MCF 10A (cell line): ENCODE measurements around the gene EMC7. TPM values are rescaled to one million over a fixed set of nuclear protein-coding genes. Genes with fewer than 3 reads are reported as not detected.
"Not testable (repeated sequence)": the region's sequence is repeated elsewhere in the genome, so short reads cannot be mapped to it uniquely, and the experiment has no call there.

Experiments used
- BruUV-seq: library from RNA; stranded (reverse); fragments of 400-500 nt; replicated peaks from 2 replicates; lab custom pipeline; 2021; lab: Mats Ljungman, UMichigan
- CTCF ChIA-PET: fragments of 300-600 bp; sonication (Branson Sonifier 250); formaldehyde crosslinking; extraction: SDS; loops from one replicate; lab custom pipeline; 2021; ENCODE audit warnings: antibody characterized with exemption, inconsistent platforms; lab: Yijun Ruan, JAX
- POLR2A ChIA-PET: fragments of 300-600, 350-650 bp; sonication (Branson Sonifier 250); formaldehyde crosslinking; extraction: SDS; loops from one replicate; lab custom pipeline; 2020; ENCODE audit warnings: antibody characterized with exemption, inconsistent platforms; lab: Yijun Ruan, JAX
- DNase-seq: peaks from one replicate; pipeline ENCODE4 v3.0.0-alpha.2; 2018; ENCODE audit not compliant: unreplicated experiment
- H3K27ac Mint-ChIP-seq: one replicate; pipeline ENCODE4 v1.8.0; 2022; ENCODE audit warnings: mild to moderate bottlenecking, low read depth, mixed read lengths; ENCODE audit not compliant: unreplicated experiment
- H3K27me3 Mint-ChIP-seq: one replicate; pipeline ENCODE4 v1.8.0; 2022; ENCODE audit warnings: mixed read lengths; ENCODE audit not compliant: insufficient read depth, unreplicated experiment
- H3K36me3 Mint-ChIP-seq: one replicate; pipeline ENCODE4 v1.8.0; 2022; ENCODE audit warnings: mild to moderate bottlenecking, moderate library complexity, mixed read lengths; ENCODE audit not compliant: insufficient read depth, unreplicated experiment
- H3K4me1 Mint-ChIP-seq: one replicate; pipeline ENCODE4 v1.8.0; 2022; ENCODE audit warnings: mixed read lengths; ENCODE audit not compliant: insufficient read depth, unreplicated experiment
- H3K4me3 Mint-ChIP-seq: one replicate; pipeline ENCODE4 v1.8.0; 2022; ENCODE audit warnings: mild to moderate bottlenecking, moderate library complexity, mixed read lengths; ENCODE audit not compliant: unreplicated experiment
- H3K9me3 Mint-ChIP-seq: one replicate; pipeline ENCODE4 v1.8.0; 2022; ENCODE audit warnings: mixed read lengths; ENCODE audit not compliant: unreplicated experiment
- intact Hi-C: fragments of 100-400 bp; cut with micrococcal nuclease; formaldehyde crosslinking; loops from 2 replicates; pipeline ENCODE4 v1.14.1; 2022
- total RNA-seq: library from RNA; stranded (reverse); gene quantifications from 2 replicates; pipeline ENCODE4 v1.2.3, GENCODE V29; 2022
- TF ChIP-seq, protein P1 (sequence below): fragments of 200-600 bp; IDR thresholded peaks from one replicate; pipeline ENCODE4 v1.8.0; 2022; ENCODE audit warnings: antibody characterized with exemption, mild to moderate bottlenecking; ENCODE audit not compliant: unreplicated experiment

Gene EMC7
- total RNA-seq, 1 experiment from 2014 or later, result 98.2 TPM

GRCh38 chr15:34124651-34125050 lies 23.0 kb upstream of the EMC7 start:
- Mint-ChIP-seq H3K27ac (no peak overlapping the region), H3K4me1 (no peaks in the 10 kb centered on the region), H3K27me3 (no peaks in the 10 kb centered on the region), H3K9me3 (no peaks in the 10 kb centered on the region), H3K4me3 (no peak overlapping the region), H3K36me3 (no peaks in the 10 kb centered on the region)
- BruUV-seq, result no TSS peak
- DNase-seq, result no peak
- ChIA-PET POLR2A (interaction anchor here (1.5 kb wide), 1 partner anchor 11 kb away, joined by 3 read pairs; no protein-coding TSS in a partner anchor), CTCF (interaction anchor here (2.1 kb wide), 1 partner anchor 84 kb away, joined by 7 read pairs; no protein-coding TSS in a partner anchor)
- TF ChIP-seq, protein P1, sequence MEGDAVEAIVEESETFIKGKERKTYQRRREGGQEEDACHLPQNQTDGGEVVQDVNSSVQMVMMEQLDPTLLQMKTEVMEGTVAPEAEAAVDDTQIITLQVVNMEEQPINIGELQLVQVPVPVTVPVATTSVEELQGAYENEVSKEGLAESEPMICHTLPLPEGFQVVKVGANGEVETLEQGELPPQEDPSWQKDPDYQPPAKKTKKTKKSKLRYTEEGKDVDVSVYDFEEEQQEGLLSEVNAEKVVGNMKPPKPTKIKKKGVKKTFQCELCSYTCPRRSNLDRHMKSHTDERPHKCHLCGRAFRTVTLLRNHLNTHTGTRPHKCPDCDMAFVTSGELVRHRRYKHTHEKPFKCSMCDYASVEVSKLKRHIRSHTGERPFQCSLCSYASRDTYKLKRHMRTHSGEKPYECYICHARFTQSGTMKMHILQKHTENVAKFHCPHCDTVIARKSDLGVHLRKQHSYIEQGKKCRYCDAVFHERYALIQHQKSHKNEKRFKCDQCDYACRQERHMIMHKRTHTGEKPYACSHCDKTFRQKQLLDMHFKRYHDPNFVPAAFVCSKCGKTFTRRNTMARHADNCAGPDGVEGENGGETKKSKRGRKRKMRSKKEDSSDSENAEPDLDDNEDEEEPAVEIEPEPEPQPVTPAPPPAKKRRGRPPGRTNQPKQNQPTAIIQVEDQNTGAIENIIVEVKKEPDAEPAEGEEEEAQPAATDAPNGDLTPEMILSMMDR, result no peak
- intact Hi-C loops, result no loop called here

GRCh38 chr15:34122771-34123183 lies 21.1 kb upstream of the EMC7 start:
- POLR2A ChIA-PET, result interaction anchor here (0.7 kb wide), 1 partner anchor 16 kb away, joined by 3 read pairs; no protein-coding TSS in a partner anchor
- H3K9me3 Mint-ChIP-seq, result no peaks in the 10 kb centered on the region
- no peaks in the 10 kb centered on the region for H3K36me3 Mint-ChIP-seq
- intact Hi-C loops, result no loop called here
- DNase-seq, result no peak
- TF ChIP-seq, protein P1, result no peak
- BruUV-seq, result no TSS peak
- no peaks in the 10 kb centered on the region for H3K4me1 Mint-ChIP-seq
- CTCF ChIA-PET, result no interaction called here
- H3K4me3 Mint-ChIP-seq, result no peak overlapping the region
- no peaks in the 10 kb centered on the region for H3K27me3 Mint-ChIP-seq
- no peak overlapping the region for H3K27ac Mint-ChIP-seq

GRCh38 chr15:34121786-34122185 lies 20.1 kb upstream of the EMC7 start:
- H3K4me3 Mint-ChIP-seq, H3K27me3 Mint-ChIP-seq, H3K9me3 Mint-ChIP-seq, intact Hi-C loops, CTCF ChIA-PET, H3K4me1 Mint-ChIP-seq, H3K27ac Mint-ChIP-seq, BruUV-seq, DNase-seq, H3K36me3 Mint-ChIP-seq: not testable (repeated sequence)
- POLR2A ChIA-PET, result interaction anchor here (0.6 to 1.1 kb wide), 2 partner anchors 10 to 19 kb away, joined by 3 to 5 read pairs; no protein-coding TSS in a partner anchor

- CTCF ChIA-PET, result interaction anchor here (0.6 to 0.9 kb wide), 2 partner anchors 9 to 10 kb away, joined by 3 to 4 read pairs; no protein-coding TSS in a partner anchor
- POLR2A ChIA-PET, result not testable (repeated sequence)
Measured at GRCh38 chr15:34120420-34120819, 18.8 kb upstream of the EMC7 start.

GRCh38 chr15:34119291-34119690 lies 17.6 kb upstream of the EMC7 start:
- ChIA-PET POLR2A (interaction anchor here (0.6 kb wide), 1 partner anchor 90 kb away, joined by 3 read pairs; no protein-coding TSS in a partner anchor), CTCF (interaction anchor here (0.7 to 1.0 kb wide), 3 partner anchors 11 to 494 kb away, joined by 3 to 4 read pairs (median 3); no protein-coding TSS in a partner anchor)
- Mint-ChIP-seq H3K27me3 (no peaks in the 10 kb centered on the region), H3K4me1 (no peaks in the 10 kb centered on the region), H3K36me3 (no peaks in the 10 kb centered on the region), H3K9me3 (no peaks in the 10 kb centered on the region), H3K4me3 (no peak overlapping the region), H3K27ac (no peak overlapping the region)
- BruUV-seq, result no TSS peak
- intact Hi-C loops, result no loop called here
- DNase-seq, result peak; percentile 26
- TF ChIP-seq, protein P1, result no peak

More at GRCh38 chr15:34120420-34120819, 18.8 kb upstream of the EMC7 start:
- H3K4me1 Mint-ChIP-seq, H3K27me3 Mint-ChIP-seq, H3K9me3 Mint-ChIP-seq, BruUV-seq, H3K4me3 Mint-ChIP-seq, H3K36me3 Mint-ChIP-seq, DNase-seq, H3K27ac Mint-ChIP-seq, intact Hi-C loops: not testable (repeated sequence)
